GM21737 (cell line): ENCODE data around the gene HHIPL2.
"Not testable (repeated sequence)": the region's sequence is repeated elsewhere in the genome, so short reads cannot be mapped to it uniquely, and the experiment has no call there.

Experiments
- ATAC-seq: cut with Tn5 transposase; IDR thresholded peaks from one replicate; pipeline ENCODE4 v1.9.1; 2021; ENCODE audit warnings: mild to moderate bottlenecking, moderate library complexity; ENCODE audit not compliant: unreplicated experiment

Gene HHIPL2

GRCh38 chr1:222540598-222540995 lies 7.3 kb downstream of the HHIPL2 start:
- no peak for ATAC-seq

GRCh38 chr1:222539951-222540597 lies 7.8 kb downstream of the HHIPL2 start:
- no peak for ATAC-seq

GRCh38 chr1:222535455-222535854 lies 12.4 kb downstream of the HHIPL2 start:
- no peak for ATAC-seq

- no peak for ATAC-seq
These were observed 17.1 kb downstream of the HHIPL2 start for GRCh38 chr1:222530852-222531251.

GRCh38 chr1:222529916-222530315 lies 18.0 kb downstream of the HHIPL2 start:
- no peak for ATAC-seq

GRCh38 chr1:222529181-222529580 lies 18.7 kb downstream of the HHIPL2 start:
- no peak for ATAC-seq

- ATAC-seq: no peak
These were observed 22.0 kb downstream of the HHIPL2 start for GRCh38 chr1:222525951-222526350.

- ATAC-seq: no peak
These were observed 24.1 kb downstream of the HHIPL2 start for GRCh38 chr1:222523852-222524251.

GRCh38 chr1:222522105-222522915 lies 25.6 kb downstream of the HHIPL2 start:
- no peak for ATAC-seq

- ATAC-seq: no peak
These were observed 26.4 kb downstream of the HHIPL2 start for GRCh38 chr1:222521299-222522104.

GRCh38 chr1:222489496-222489895 lies 58.4 kb downstream of the HHIPL2 start:
- not testable (repeated sequence) for ATAC-seq

GRCh38 chr1:222487774-222488173 lies 60.1 kb downstream of the HHIPL2 start:
- ATAC-seq: not testable (repeated sequence)

- not testable (repeated sequence) for ATAC-seq
These were observed 63.9 kb downstream of the HHIPL2 start for GRCh38 chr1:222484005-222484404.

- ATAC-seq: not testable (repeated sequence)
These were observed 68.3 kb downstream of the HHIPL2 start for GRCh38 chr1:222479567-222479966.

GRCh38 chr1:222476436-222476835 lies 71.5 kb downstream of the HHIPL2 start:
- not testable (repeated sequence) for ATAC-seq

- ATAC-seq: not testable (repeated sequence)
These were observed 74.2 kb downstream of the HHIPL2 start for GRCh38 chr1:222473717-222474116.

GRCh38 chr1:222472776-222473540 lies 74.9 kb downstream of the HHIPL2 start:
- ATAC-seq: not testable (repeated sequence)
